ES-I3 (cell line): ENCODE results near the gene PGAM5.
A peak's percentile ranks its signal among the peaks of the same experiment; 100 is the strongest.
"Not testable (repeated sequence)": the region's sequence is repeated elsewhere in the genome, so short reads cannot be mapped to it uniquely, and the experiment has no call there.

Experiments used
- H3K36me3 ChIP-seq: 2 replicates; pipeline ENCODE4 v1.6.1; 2013; ENCODE audit warnings: mild to moderate bottlenecking, low read length, control low read depth, moderate library complexity; ENCODE audit not compliant: insufficient read depth
- H3K4me1 ChIP-seq: 2 replicates; pipeline ENCODE4 v1.6.1; 2013; ENCODE audit warnings: mild to moderate bottlenecking, control low read depth, low read length; ENCODE audit not compliant: insufficient read depth
- H3K9ac ChIP-seq: 2 replicates; pipeline ENCODE4 v1.6.1; 2013; ENCODE audit warnings: low read depth, mild to moderate bottlenecking, low read length, moderate library complexity
- H3K9me3 ChIP-seq: 2 replicates; pipeline ENCODE4 v1.6.1; 2013; ENCODE audit warnings: mild to moderate bottlenecking, low read length, moderate library complexity; ENCODE audit not compliant: control insufficient read depth, insufficient read depth

Gene PGAM5

DNA sequence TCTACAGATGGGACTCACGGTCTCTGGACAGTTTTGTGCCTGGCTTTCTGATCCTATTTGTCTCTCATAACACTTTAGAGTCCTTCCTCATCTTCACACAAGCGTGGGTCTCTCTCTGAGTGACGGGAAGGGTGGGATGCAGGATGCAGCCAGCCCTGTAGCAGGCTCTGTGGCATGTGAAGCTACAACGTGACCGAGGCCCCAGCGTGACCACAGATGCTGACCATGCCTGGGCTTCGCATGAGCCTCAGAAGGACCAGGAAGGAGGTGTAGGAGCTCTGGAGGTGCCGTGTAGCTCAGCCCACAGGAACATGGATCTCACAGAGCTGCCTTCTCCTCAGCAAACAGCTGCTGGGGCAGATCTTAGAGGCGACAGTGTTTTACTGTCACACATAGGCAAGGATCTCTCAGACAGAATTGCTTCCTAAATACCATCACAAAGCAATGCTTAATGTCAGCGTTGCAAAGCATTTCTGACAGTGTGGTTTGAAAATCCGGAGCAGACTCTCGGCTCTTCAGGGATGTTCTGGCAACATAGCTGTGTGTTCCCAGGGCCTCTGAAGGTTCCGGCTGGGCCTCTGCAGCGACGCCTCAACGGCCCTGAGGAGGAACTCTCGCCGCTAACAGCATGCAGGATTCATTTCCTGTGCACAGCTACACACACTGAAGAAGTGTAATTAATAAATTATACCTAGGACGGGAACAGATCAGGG, 29.1 kb downstream of the PGAM5 start:
- Histone ChIP-seq H3K9ac (no peak overlapping the region), H3K36me3 (peaks cover 50% of the 10 kb centered on the region), H3K9me3 (no peaks in the 10 kb centered on the region), H3K4me1 (no peaks in the 10 kb centered on the region)

DNA sequence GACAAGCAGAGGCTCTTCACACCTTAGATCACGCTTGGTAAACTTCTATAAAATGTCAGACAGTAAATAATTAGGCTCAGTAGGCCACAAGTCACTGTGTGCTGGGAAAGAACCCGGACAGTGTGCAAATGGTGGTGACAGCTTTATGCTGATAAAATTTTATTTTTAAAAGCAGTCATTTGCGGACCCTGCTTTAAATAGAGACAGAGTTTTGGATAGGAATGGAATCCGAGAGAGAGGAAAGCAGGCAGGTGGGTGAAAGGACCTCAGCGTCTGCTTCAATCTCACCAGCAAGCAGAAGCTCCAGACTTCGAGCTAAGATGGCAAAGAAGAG, 29.6 kb downstream of the PGAM5 start:
- Histone ChIP-seq H3K36me3 (peaks cover 51% of the 10 kb centered on the region), H3K9me3 (no peaks in the 10 kb centered on the region), H3K4me1 (no peaks in the 10 kb centered on the region), H3K9ac (no peak overlapping the region)

DNA sequence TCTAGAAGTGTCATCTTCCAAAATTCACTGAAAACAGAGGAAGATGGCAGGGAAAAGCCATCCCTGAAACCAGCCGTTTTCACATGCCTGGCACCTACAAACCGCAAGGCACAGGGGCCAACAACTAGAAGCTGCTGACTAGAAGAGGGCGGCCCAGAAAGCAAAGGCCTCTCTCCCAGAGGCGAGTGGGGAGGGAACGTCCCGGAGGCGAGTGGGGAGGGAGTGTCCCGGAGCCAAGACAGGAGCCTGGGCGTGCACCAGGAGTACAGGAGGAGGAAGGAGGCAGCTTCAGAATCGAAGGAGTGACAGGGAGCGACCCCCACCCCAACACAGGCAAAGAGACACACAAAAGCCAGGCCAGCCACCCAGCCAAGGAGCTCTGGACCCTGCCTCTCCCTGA, 30.0 kb downstream of the PGAM5 start:
- no peaks in the 10 kb centered on the region for H3K9me3 ChIP-seq
- H3K36me3 ChIP-seq = peaks cover 51% of the 10 kb centered on the region
- no peak overlapping the region for H3K9ac ChIP-seq

GRCh38 chr12:132741620-132742019, 31.0 kb downstream of the PGAM5 start:
- Histone ChIP-seq H3K4me1 (no peaks in the 10 kb centered on the region), H3K36me3 (peaks cover 57% of the 10 kb centered on the region), H3K9me3 (no peaks in the 10 kb centered on the region), H3K9ac (no peak overlapping the region)

More for the DNA sequence above, 30.0 kb downstream of the PGAM5 start:
- H3K4me1 ChIP-seq = no peaks in the 10 kb centered on the region

DNA sequence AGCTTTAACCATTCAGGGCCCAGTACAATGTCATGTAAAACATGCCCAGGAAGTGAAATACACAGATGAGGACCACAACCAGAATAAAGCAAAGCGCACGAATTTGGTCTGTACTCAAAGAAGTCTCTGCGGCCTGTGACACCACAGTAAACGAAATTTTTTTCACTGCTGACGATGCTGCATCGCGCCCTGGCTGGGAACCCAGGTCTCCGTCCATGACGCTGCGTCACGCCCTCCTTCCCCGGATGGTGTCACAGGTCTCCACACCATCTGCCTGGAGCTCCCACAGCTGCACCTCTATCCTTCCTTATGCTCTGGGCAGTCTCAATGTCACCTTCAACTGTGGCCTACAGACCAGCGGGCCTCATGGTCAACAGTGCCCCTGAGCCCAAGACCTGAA, 33.2 kb downstream of the PGAM5 start:
- H3K4me1 ChIP-seq = no peaks in the 10 kb centered on the region
- no peaks in the 10 kb centered on the region for H3K9me3 ChIP-seq
- no peak overlapping the region for H3K9ac ChIP-seq
- H3K36me3 ChIP-seq = peaks cover 51% of the 10 kb centered on the region

DNA sequence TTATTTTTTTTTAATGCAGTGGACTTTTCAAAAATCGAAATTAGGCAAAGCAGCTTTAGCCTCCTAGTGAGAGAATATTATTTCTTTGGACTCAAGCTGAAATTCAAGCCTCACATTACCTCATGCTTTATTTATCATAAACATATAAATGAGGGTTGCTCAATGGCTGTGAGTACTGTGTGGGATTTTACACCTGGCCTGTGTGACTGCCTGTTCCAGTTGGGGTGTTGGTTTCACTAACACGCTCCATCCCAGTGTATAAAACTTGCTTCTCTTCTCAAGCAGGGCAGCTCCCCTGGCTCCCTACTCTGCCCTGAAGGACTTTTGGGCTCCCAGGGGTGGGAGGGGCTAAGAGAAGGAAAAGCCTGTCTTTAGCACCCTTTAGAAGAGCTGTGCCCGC, 36.0 kb downstream of the PGAM5 start:
- no peaks in the 10 kb centered on the region for H3K9me3 ChIP-seq
- H3K4me1 ChIP-seq = no peaks in the 10 kb centered on the region
- no peak overlapping the region for H3K9ac ChIP-seq
- peaks cover 43% of the 10 kb centered on the region for H3K36me3 ChIP-seq

DNA sequence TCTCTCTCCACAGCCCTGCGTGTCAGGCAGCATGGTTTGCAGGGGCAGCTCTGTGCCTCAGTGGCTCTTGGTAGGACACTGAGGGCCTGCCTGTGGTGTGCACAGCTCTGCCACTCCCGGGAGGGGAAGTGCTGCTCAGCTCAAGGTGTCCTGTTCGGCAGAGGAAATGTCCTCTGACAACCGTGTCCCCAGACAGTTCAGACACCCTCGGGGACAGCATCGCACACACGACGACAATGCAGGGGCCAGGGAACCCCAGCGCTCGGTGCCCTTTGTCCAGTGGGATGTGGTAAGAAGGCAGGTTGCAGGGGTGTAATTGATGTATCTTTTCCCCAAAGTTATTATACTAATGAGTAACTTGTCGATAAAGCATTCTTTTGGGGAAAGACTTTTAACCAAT, 36.8 kb downstream of the PGAM5 start:
- H3K36me3 ChIP-seq = peaks cover 38% of the 10 kb centered on the region
- no peaks in the 10 kb centered on the region for H3K4me1 ChIP-seq
- H3K9me3 ChIP-seq = no peaks in the 10 kb centered on the region
- no peak overlapping the region for H3K9ac ChIP-seq

DNA sequence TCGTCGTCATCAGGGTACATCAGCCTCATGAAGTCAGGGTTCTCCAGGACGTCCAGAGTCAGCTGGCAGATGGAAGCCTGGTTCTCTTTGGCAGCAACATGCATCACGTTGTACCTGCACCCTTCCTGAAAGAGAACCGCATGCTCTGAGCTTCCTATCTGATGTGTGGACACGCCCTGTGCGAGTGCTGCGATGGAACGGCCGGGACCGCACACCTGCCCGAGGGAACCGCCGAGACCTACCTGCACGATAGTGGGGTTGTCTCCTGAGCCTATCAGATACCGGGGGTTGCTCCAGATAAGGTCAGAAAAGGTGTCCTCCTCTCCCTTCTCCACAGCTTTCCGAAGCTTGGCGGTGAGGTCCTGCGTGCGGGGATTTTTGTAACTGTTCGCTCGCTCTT, 37.3 kb downstream of the PGAM5 start:
- H3K4me1 ChIP-seq = no peaks in the 10 kb centered on the region
- no peak overlapping the region for H3K9ac ChIP-seq
- no peaks in the 10 kb centered on the region for H3K9me3 ChIP-seq
- peaks cover 33% of the 10 kb centered on the region for H3K36me3 ChIP-seq

DNA sequence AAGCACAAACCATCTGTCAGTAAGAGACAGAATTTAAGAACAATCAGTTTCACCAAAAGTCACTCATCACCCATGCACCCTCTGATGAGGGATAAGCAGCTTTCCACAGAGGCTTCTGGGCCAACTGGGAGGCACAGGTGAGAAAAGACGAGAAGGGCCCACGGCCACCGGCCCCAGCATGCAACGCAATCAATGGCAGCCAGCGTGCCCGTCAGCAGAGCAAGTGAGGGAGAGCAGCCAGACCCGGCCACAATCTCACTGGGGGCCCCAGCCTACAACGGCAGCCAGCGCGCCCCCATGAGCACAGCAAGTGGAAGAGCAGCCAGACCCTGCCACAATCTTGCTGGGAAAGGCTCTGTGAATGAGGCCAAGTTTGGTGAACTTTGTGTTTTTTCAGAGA, 37.7 kb downstream of the PGAM5 start:
- Histone ChIP-seq H3K36me3 (peaks cover 31% of the 10 kb centered on the region), H3K9me3 (no peaks in the 10 kb centered on the region), H3K4me1 (no peaks in the 10 kb centered on the region), H3K9ac (no peak overlapping the region)

DNA sequence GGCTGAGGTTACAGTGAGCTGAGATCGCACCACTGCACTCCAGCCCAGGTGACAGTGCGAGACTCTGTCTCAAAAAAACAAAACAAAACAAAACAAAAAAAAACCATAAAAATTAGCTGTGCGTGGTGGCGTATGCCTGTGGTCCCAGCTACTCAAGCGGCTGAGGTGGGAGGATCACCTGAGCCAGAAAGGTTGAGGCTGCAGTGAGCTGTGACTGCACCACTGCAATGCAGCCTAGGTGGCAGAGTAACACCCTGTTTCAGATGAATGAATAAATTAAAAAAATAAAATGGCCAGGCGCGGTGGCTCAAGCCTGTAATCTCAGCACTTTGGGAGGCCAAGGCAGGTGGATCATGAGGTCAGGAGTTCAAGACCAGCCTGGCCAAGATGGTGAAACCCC, 43.0 kb downstream of the PGAM5 start:
- H3K4me1 ChIP-seq, H3K9ac ChIP-seq, H3K9me3 ChIP-seq: not testable (repeated sequence)
- H3K36me3 ChIP-seq = peaks cover 18% of the 10 kb centered on the region

GRCh38 chr12:132754160-132754932, 43.7 kb downstream of the PGAM5 start:
- Histone ChIP-seq H3K4me1 (no peaks in the 10 kb centered on the region), H3K9me3 (no peaks in the 10 kb centered on the region), H3K9ac (no peak overlapping the region), H3K36me3 (peaks cover 18% of the 10 kb centered on the region)

GRCh38 chr12:132758825-132759224, 48.2 kb downstream of the PGAM5 start:
- not testable (repeated sequence) for H3K9ac ChIP-seq, H3K9me3 ChIP-seq, H3K4me1 ChIP-seq
- peaks cover 12% of the 10 kb centered on the region for H3K36me3 ChIP-seq

DNA sequence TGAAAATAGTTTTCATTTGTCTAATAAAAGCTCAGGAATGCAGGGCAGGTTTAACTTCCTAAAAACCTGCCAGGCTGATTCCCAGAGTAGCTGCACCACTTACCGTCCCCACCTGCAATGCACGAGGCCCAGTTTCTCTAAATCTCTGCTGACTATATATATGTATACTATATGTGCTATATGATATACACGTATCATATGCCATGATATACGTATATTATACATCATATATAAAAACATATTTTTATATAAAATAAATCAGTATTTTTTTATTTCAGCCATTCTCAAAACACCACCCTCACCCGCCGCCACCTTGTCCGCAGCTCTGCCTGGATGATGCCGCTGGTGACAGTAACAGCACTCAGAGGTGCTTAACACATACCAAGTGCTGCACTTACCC, 48.7 kb downstream of the PGAM5 start:
- Histone ChIP-seq H3K4me1 (no peaks in the 10 kb centered on the region), H3K9me3 (no peaks in the 10 kb centered on the region), H3K36me3 (peaks cover 10% of the 10 kb centered on the region), H3K9ac (no peak overlapping the region)

DNA sequence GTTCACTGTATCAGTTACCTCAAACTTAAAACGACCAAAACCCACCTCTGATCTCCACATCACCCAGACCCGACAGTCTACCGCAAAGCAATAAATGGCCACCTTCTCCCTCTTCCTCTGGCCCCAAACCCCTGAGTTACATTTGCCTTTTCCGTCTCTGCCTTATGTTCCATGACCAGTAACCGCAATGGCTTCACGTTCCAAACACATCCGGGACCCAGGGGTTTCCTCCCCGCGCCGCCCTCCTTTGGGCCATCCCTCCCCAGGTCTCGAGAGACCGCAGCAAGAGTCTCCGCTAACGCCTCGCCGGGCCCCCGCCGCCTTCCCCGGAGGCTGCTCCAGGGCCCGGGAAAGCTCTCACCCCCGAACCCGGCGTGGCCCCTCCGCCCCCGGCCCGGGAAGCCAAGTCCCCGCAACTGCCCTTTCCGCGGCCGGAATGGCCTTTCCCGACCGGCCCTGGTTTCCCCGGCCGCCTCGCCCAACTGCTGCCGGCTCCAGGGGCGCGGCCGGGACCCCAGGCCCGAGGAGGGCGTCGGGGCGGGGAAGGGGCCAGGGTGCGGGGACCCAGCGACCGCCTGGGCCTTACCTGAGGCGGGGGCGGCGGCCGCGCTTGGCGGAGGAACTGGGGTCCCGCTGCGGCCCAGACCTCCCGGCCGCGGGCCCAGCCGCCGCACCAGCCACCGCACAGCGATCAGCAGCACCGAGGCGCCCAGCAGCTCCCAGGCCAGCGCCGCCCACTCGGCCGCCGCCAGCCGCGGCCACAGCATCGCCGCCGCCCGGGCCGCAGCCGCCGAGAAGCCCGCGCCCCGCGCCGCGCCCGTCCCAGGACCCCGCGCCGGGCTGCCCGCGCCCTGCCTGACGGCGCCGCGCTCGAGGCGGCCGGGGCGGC, 50.6 kb downstream of the PGAM5 start, which contains the start of gene ANKLE2:
ANKLE2 (minus strand) TSS at position 801 of the 889 bp plus-strand sequence; CDS start at position 767, 34 bp downstream.
- Histone ChIP-seq H3K9me3 (no peaks in the 10 kb centered on the region), H3K9ac (peak within 1 kb of the TSS; percentile 97), H3K36me3 (peaks cover 3% of the 10 kb centered on the region; the same call in 1 of the 2 replicates), H3K4me1 (no peaks in the 10 kb centered on the region)
